UCSD-AML1 (cell line): ENCODE measurements around the gene CNTNAP2.
A peak's percentile ranks its signal among the peaks of the same experiment; 100 is the strongest.

ENCODE experiments used
- DNase-seq: peaks from one replicate; lab custom pipeline; 2025; ENCODE audit not compliant: unreplicated experiment; lab: John Stamatoyannopoulos, UW

CNTNAP2 gene

GRCh38 chr7:146554556-146554955 lies 438.0 kb downstream of the CNTNAP2 start:
- DNase-seq = no peak

- no peak for DNase-seq
Measured at GRCh38 chr7:146557971-146558469, 441.4 kb downstream of the CNTNAP2 start.

- DNase-seq = no peak
Measured at GRCh38 chr7:146565872-146566271, 449.3 kb downstream of the CNTNAP2 start.

GRCh38 chr7:146575903-146576302 lies 459.3 kb downstream of the CNTNAP2 start:
- DNase-seq = no peak

GRCh38 chr7:146591976-146592375 lies 475.4 kb downstream of the CNTNAP2 start:
- no peak for DNase-seq

- DNase-seq = no peak
Measured at GRCh38 chr7:146606628-146607027, 490.0 kb downstream of the CNTNAP2 start.

- DNase-seq = no peak
Measured at GRCh38 chr7:146619641-146620040, 503.0 kb downstream of the CNTNAP2 start.

- no peak for DNase-seq
Measured at GRCh38 chr7:146626912-146627311, 510.3 kb downstream of the CNTNAP2 start.

GRCh38 chr7:146635205-146636032 lies 518.8 kb downstream of the CNTNAP2 start:
- DNase-seq = no peak

- no peak for DNase-seq
Measured at GRCh38 chr7:146636033-146636356, 519.4 kb downstream of the CNTNAP2 start.

GRCh38 chr7:146636581-146636980 lies 520.0 kb downstream of the CNTNAP2 start:
- no peak for DNase-seq

GRCh38 chr7:146639291-146639690 lies 522.7 kb downstream of the CNTNAP2 start:
- DNase-seq = no peak

- DNase-seq = no peak
Measured at GRCh38 chr7:146641491-146641890, 524.9 kb downstream of the CNTNAP2 start.

GRCh38 chr7:146645383-146645976 lies 528.9 kb downstream of the CNTNAP2 start:
- DNase-seq = no peak

- no peak for DNase-seq
Measured at GRCh38 chr7:146647445-146647844, 530.8 kb downstream of the CNTNAP2 start.

- no peak for DNase-seq
Measured at GRCh38 chr7:146652176-146652575, 535.6 kb downstream of the CNTNAP2 start.

GRCh38 chr7:146654048-146654447 lies 537.4 kb downstream of the CNTNAP2 start:
- no peak for DNase-seq

- DNase-seq = peak; percentile 4
Measured at GRCh38 chr7:146655928-146656797, 539.6 kb downstream of the CNTNAP2 start.

- no peak for DNase-seq
Measured at GRCh38 chr7:146656988-146657387, 540.4 kb downstream of the CNTNAP2 start.

- no peak for DNase-seq
Measured at GRCh38 chr7:146658604-146659003, 542.0 kb downstream of the CNTNAP2 start.

- no peak for DNase-seq
Measured at GRCh38 chr7:146659732-146660131, 543.1 kb downstream of the CNTNAP2 start.

GRCh38 chr7:146660839-146661238 lies 544.2 kb downstream of the CNTNAP2 start:
- DNase-seq = no peak
